Activated CD8-positive, alpha-beta memory T cell treated with anti-CD3 and anti-CD28 coated beads, Interleukin-2, amount 50 U/mL, for 1 hour (primary cell): ENCODE results near the gene AIMP1.
"Not testable (repeated sequence)": the region's sequence is repeated elsewhere in the genome, so short reads cannot be mapped to it uniquely, and the experiment has no call there.

Source experiments
- DNase-seq: peaks from one replicate; pipeline ENCODE4 v3.0.0-alpha.2; 2020; ENCODE audit errors: extremely low read depth

AIMP1 gene

GRCh38 chr4:106312997-106313522 is 3.3 kb upstream of the AIMP1 start:
- no peak for DNase-seq

DNA sequence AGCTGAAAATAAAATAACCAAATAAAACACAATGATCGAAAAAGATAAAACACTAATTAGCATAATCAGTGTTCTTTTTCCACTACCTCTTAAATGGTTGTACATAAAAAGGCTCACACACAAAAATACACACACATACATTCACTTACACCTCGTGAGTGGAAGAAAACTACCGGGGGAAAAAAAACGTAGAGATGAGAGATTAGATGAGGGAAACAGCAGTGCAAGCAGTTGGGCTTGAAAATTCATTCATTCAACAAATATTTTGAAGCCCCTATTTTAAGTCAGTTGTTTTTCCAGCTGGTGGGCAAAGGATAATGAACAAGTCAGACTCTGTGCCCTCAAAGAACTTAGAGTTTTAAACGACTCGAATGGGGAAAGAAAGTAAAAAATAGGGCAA is 1.4 kb upstream of the AIMP1 start:
- no peak for DNase-seq

GRCh38 chr4:106315476-106315967 is 828 bp upstream of the AIMP1 start:
- peak; percentile 12 for DNase-seq

DNA sequence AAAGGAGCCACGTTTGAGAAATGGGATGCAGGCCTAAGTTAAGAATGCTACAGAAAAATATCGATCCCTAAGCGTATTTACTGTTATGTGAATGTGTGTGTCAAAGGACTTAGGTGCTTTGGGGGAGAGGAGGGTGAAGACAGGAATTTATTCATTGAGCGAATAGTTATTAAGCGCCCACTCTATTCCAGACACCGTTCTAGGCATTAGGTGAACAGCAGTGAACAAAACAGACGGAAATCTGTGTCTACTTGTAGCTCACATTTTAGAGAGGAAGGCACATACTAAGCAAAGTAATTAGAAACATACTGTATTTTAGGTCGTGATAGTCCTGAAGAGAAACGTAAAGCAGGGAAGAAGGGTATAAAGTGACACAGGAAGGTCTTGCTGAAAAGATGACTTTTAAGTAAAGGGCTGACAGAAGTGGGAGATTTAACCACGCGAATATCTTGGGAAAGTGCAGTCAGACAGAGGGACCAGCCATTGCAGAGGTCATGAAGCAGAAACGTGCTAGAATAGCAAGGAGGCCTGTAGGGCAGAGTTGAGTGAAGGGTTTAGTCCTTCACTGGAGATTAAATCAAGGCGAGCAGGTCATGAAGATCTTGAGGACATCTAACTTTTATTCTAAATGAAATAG is 541 bp downstream of the AIMP1 start:
- DNase-seq: no peak

DNA sequence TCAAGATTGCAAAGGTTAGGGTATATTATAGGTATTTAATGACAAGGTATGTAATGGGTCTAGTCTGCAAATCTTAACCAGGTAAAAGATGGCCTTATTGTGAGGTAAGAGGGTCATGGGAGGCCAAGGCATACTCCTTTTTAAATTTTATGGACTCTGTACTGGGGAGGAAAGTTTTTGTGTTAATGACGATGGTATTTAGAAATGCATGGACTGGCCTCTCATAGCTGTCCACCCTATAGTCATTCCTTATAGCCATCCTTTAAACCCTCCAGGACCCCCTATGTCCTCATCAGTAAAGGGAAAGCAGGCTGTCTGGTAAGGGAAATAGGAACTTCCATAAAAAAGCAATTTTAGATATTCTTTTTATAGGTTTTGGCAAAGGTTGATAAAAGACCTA is 1.5 kb downstream of the AIMP1 start:
- no peak for DNase-seq

GRCh38 chr4:106318511-106318910 is 2.2 kb downstream of the AIMP1 start:
- DNase-seq: no peak

GRCh38 chr4:106320235-106320634 is 3.9 kb downstream of the AIMP1 start:
- DNase-seq: no peak

DNA sequence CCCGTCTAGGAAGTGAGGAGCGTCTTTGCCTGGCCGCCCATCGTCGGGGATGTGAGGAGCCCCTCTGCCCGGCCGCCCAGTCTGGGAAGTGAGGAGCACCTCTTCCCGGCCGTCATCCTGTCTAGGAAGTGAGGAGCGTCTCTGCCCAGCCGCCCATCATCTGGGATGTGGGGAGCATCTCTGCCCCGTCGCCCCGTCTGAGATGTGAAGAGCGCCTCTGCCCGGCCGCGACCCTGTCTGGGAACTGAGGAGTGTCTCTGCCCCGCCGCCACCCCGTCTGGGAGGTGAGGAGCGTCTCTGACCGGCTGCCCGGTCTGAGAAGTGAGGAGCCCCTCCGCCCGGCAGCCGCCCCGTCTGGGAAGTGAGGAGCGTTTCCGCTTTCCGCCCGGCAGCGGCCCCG is 4.8 kb downstream of the AIMP1 start:
- not testable (repeated sequence) for DNase-seq

DNA sequence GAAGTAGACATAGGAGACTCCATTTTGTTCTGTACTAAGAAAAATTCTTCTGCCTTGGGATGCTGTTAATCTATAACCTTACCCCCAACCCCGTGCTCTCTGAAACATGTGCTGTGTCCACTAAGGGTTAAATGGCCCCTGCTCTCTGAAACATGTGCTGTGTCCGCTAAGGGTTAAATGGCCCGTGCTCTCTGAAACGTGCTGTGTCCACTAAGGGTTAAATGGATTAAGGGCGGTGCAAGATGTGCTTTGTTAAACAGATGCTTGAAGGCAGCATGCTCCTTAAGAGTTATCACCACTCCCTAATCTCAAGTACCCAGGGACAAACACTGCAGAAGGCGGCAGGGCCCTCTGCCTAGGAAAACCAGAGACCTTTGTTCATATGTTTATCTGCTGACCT is 5.5 kb downstream of the AIMP1 start:
- DNase-seq: not testable (repeated sequence)

- no peak for DNase-seq
These were observed 6.8 kb downstream of the AIMP1 start for GRCh38 chr4:106323119-106323518.

DNA sequence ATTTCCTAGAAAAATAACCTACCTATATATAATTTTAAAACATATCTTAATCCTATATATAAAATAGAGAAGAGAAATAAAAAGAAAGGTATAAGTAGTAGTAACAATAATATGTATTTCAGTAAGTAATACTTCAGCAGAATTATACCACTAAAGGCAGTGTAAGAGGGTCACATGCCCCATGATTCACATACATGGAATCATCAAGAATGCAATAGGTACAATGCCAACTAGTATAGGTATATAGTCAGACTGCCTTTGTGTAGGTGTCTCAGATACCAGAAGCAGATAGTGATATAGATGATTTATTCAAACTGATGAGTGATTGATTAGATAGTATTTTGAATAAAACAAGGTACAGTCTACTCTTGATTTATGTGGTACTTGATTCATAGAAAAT is 9.4 kb downstream of the AIMP1 start:
- DNase-seq: no peak

DNA sequence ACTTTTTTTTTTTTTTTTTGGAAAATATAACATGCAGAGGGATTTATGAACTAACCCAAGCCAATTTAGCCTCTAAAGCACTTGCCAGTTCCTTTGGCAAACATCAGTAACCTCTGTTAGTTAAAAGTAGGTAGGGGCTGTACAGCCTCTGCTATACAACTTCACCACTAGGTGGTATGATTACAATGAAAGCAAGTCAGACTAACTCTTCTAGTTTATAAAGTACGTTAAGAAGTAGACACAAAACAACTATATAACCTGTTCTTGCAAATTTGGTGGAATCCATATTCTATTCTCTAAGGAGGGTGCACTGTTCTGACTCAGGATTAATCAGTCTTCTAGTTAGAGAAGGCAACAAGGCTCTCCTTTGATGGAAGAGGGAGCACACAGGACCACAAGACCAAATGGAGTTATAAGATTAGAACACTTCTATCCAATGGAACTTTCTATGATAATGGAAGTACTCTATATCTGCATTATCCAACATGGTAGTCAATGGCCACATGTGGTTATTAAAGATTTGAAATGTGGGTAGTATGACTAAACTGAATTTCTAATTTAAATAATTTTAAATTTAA is 12.8 kb downstream of the AIMP1 start:
- DNase-seq: no peak

GRCh38 chr4:106333186-106333585 is 16.8 kb downstream of the AIMP1 start:
- DNase-seq: no peak

- DNase-seq: no peak
These were observed 18.6 kb downstream of the AIMP1 start for GRCh38 chr4:106334741-106335470.

GRCh38 chr4:106336618-106337017 is 20.3 kb downstream of the AIMP1 start:
- no peak for DNase-seq

DNA sequence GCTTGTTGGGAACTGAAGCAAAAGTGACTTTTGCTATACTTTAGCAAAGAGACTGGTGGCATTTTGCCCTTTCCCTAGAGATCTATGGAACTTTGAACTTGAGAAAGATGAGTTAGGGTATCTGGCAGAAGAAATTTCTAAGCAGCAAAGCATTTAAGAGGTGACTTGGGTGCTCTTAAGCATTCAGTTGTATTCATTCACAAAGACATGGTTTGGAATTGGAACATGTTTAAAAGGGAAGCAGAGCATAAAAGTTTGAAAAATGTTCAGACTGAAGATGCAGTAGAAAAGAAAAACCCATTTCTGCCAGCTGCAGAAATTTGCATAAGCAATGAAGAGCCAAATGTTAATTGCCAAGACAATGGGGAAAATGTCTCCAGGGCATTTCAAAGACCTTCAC is 21.6 kb downstream of the AIMP1 start:
- DNase-seq: no peak

DNA sequence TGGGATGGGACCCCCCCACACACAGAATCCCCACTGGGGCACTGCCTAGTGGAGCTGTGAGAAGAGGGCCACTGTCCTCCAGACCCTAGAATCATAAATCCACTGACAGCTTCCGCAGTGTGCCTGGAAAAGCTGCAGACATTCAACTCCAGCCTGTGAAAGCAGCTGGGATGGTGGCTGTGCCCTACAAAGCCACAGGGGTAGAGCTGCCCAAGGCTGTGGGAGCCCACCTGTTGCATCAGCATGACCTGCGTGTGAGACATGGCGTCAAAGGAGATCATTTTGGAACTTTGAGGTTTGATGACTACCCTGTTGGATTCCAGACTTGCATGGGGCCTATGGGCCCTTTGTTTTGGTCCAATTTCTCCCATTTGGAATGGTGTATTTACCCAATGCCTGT is 22.3 kb downstream of the AIMP1 start:
- DNase-seq: no peak

GRCh38 chr4:106339431-106339830 is 23.1 kb downstream of the AIMP1 start:
- DNase-seq: no peak

- no peak for DNase-seq
These were observed 24.4 kb downstream of the AIMP1 start for GRCh38 chr4:106340774-106341173.

- DNase-seq: no peak
These were observed 27.7 kb downstream of the AIMP1 start for GRCh38 chr4:106343865-106344646.

DNA sequence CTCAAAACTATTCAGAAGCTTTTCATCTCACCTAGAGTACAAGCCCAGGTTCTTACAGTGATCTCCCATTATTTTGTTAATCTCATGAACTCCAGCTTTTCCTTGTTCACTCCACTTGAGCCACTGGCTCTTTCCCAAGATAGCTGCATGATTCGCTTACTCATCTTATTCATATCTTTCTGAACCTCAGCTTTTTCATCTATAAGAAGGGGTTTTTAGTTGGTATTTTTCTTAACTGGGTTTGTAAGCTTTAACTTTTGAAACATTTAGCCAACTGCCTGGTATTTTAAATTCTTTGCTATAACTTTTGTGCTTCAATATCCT is 28.3 kb downstream of the AIMP1 start:
- DNase-seq: no peak

GRCh38 chr4:106347167-106347566 is 30.8 kb downstream of the AIMP1 start:
- DNase-seq: no peak
